GM18499 (cell line): ENCODE data around the gene MAPK7.

Source experiments
- ATAC-seq: cut with Tn5 transposase; IDR thresholded peaks from one replicate; pipeline ENCODE4 v1.9.1; 2021; ENCODE audit warnings: moderate number of reproducible peaks; ENCODE audit not compliant: insufficient read depth, unreplicated experiment

MAPK7 gene

GRCh38 chr17:19391432-19391831 lies 13.1 kb downstream of the MAPK7 start:
- ATAC-seq, result no peak

- no peak for ATAC-seq
Measured at GRCh38 chr17:19392303-19392702, 14.0 kb downstream of the MAPK7 start.

- no peak for ATAC-seq
Measured at GRCh38 chr17:19397556-19398041, 19.3 kb downstream of the MAPK7 start.

GRCh38 chr17:19398301-19399181 lies 20.2 kb downstream of the MAPK7 start:
- ATAC-seq, result no peak

- no peak for ATAC-seq
Measured at GRCh38 chr17:19399750-19400450, 21.6 kb downstream of the MAPK7 start.

- no peak for ATAC-seq
Measured at GRCh38 chr17:19401321-19402010, 23.2 kb downstream of the MAPK7 start.

GRCh38 chr17:19402171-19402570 lies 23.9 kb downstream of the MAPK7 start:
- ATAC-seq, result no peak

GRCh38 chr17:19403021-19403420 lies 24.7 kb downstream of the MAPK7 start:
- no peak for ATAC-seq

GRCh38 chr17:19404264-19404663 lies 26.0 kb downstream of the MAPK7 start:
- no peak for ATAC-seq

GRCh38 chr17:19405114-19405513 lies 26.8 kb downstream of the MAPK7 start:
- ATAC-seq, result no peak

GRCh38 chr17:19407601-19408345 lies 29.5 kb downstream of the MAPK7 start:
- no peak for ATAC-seq

- no peak for ATAC-seq
Measured at GRCh38 chr17:19408346-19408710, 30.0 kb downstream of the MAPK7 start.

- ATAC-seq, result no peak
Measured at GRCh38 chr17:19409066-19409465, 30.8 kb downstream of the MAPK7 start.

- no peak for ATAC-seq
Measured at GRCh38 chr17:19409509-19409908, 31.2 kb downstream of the MAPK7 start.

- ATAC-seq, result no peak
Measured at GRCh38 chr17:19410091-19410490, 31.8 kb downstream of the MAPK7 start.

GRCh38 chr17:19410875-19411620 lies 32.8 kb downstream of the MAPK7 start, which contains the start of gene RNF112:
Gene RNF112 (plus strand): TSS chr17:19411232. CDS start chr17:19411409, 177 bp downstream.
- no peak for ATAC-seq

- no peak for ATAC-seq
Measured at GRCh38 chr17:19411631-19412030, 33.3 kb downstream of the MAPK7 start.

- no peak for ATAC-seq
Measured at GRCh38 chr17:19412510-19412909, 34.2 kb downstream of the MAPK7 start.

- ATAC-seq, result no peak
Measured at GRCh38 chr17:19412984-19413383, 34.7 kb downstream of the MAPK7 start.
